Mammary epithelial cell (primary cell): ENCODE measurements around the gene GAS2L1.

Experiments used
- CTCF ChIP-seq, 2 donors: IDR thresholded peaks in 1 of 2; conservative IDR thresholded peaks in 1 of 2; 2 replicates each; pipeline ENCODE4 v1.5.1; 2011 to 2012; ENCODE audit warnings: inconsistent platforms in 2 of 2, low read length in 2 of 2, mild to moderate bottlenecking in 2 of 2, control low read depth in 1 of 2, low read depth in 1 of 2; ENCODE audit not compliant: insufficient read depth in 1 of 2; ENCODE audit errors: extremely low read depth in 1 of 2
- EZH2 ChIP-seq: IDR thresholded peaks from 2 replicates; pipeline ENCODE4 v1.6.1; 2012; ENCODE audit warnings: low read length, inconsistent platforms, borderline replicate concordance

GRCh38 chr22:29300467-29300806, 6.0 kb upstream of the GAS2L1 start:
- TF ChIP-seq CTCF (conservative IDR thresholded peaks at IDR 0.05 in 1 of 2, IDR thresholded peaks at IDR 0.05 in 1 of 2; ENCODE audit: extremely low read depth in 1 of 2, insufficient read depth in 1 of 2, low read depth in 1 of 2, low read length in 2 of 2) = no peak
- no peak for TF ChIP-seq EZH2
